Neural cell (in vitro differentiated cells): Measurements from ENCODE around the gene OR5D16. TPM values are rescaled to one million over a fixed set of nuclear protein-coding genes. Genes with fewer than 3 reads are reported as not detected.

Experiments
- H2AFZ ChIP-seq: fragments of 200-600, 300-800 bp; sonication (generic), shearing (Covaris generic); 2 replicates; pipeline ENCODE4 v1.6.0; 2014; ENCODE audit warnings: low read depth, mild to moderate bottlenecking, antibody characterized with exemption, low read length, moderate library complexity
- H3F3A ChIP-seq: fragments of 200-600 bp; shearing (Covaris generic); 2 replicates; pipeline ENCODE4 v1.6.1; 2016; ENCODE audit warnings: mild to moderate bottlenecking, moderate library complexity, mixed read lengths, antibody characterized with exemption, low read length; ENCODE audit not compliant: insufficient read depth, poor library complexity, severe bottlenecking
- H3K27ac ChIP-seq: fragments of 200-600, 300-800 bp; sonication (generic), shearing (Covaris generic); 2 replicates; pipeline ENCODE4 v1.5.1; 2014; ENCODE audit warnings: mild to moderate bottlenecking, low read length, moderate library complexity
- H3K27me3 ChIP-seq: fragments of 300-800, 200-600 bp; sonication (generic), shearing (Covaris generic); 2 replicates; pipeline ENCODE4 v1.6.0; 2014; ENCODE audit warnings: mild to moderate bottlenecking, low read depth, low read length, moderate library complexity; ENCODE audit not compliant: insufficient read depth
- H3K36me3 ChIP-seq: fragments of 300-800, 200-600 bp; sonication (generic), shearing (Covaris generic); 2 replicates; pipeline ENCODE4 v1.5.1; 2014; ENCODE audit warnings: mild to moderate bottlenecking, antibody characterized with exemption, low read length, moderate library complexity; ENCODE audit not compliant: insufficient read depth
- H3K4me2 ChIP-seq: fragments of 300-800, 200-600 bp; sonication (generic), shearing (Covaris generic); 2 replicates; pipeline ENCODE4 v1.6.0; 2014; ENCODE audit warnings: mild to moderate bottlenecking, low read length
- H3K4me3 ChIP-seq: fragments of 300-800, 200-600 bp; sonication (generic), shearing (Covaris generic); 2 replicates; pipeline ENCODE4 v1.5.1; 2014; ENCODE audit warnings: mild to moderate bottlenecking, low read length, moderate library complexity
- H3K79me2 ChIP-seq: fragments of 200-600 bp; shearing (Covaris generic); replicated peaks from 2 replicates; pipeline ENCODE4 v1.6.0; 2014; ENCODE audit warnings: mild to moderate bottlenecking, low read length, moderate library complexity; ENCODE audit not compliant: insufficient read depth
- H3K9ac ChIP-seq: fragments of 300-800, 200-600 bp; sonication (generic), shearing (Covaris generic); 2 replicates; pipeline ENCODE4 v1.6.1; 2016; ENCODE audit warnings: mild to moderate bottlenecking, low read length, mixed read lengths
- H3K9me2 ChIP-seq: fragments of 200-600 bp; shearing (Covaris generic); 2 replicates; pipeline ENCODE4 v1.6.1; 2016; ENCODE audit warnings: mild to moderate bottlenecking, low read length, mixed read lengths; ENCODE audit not compliant: insufficient read depth
- H3K9me3 ChIP-seq: fragments of 200-600, 300-800 bp; sonication (generic), shearing (Covaris generic); 2 replicates; pipeline ENCODE4 v1.6.1; 2016; ENCODE audit warnings: mild to moderate bottlenecking, mixed run types, low read length, moderate library complexity, mixed read lengths
- H4K20me1 ChIP-seq: fragments of 200-600 bp; shearing (Covaris generic); 2 replicates; pipeline ENCODE4 v1.6.1; 2016; ENCODE audit warnings: mild to moderate bottlenecking, mixed run types; ENCODE audit not compliant: insufficient read depth
- CTCF ChIP-seq: fragments of 450-650 bp; IDR thresholded peaks from 2 replicates; pipeline ENCODE4 v1.5.1; 2014; ENCODE audit warnings: antibody characterized with exemption, mild to moderate bottlenecking, moderate library complexity; ENCODE audit not compliant: poor library complexity, severe bottlenecking
- EP300 ChIP-seq: fragments of 450-650 bp; conservative IDR thresholded peaks from 2 replicates; pipeline ENCODE4 v1.6.1; 2014; ENCODE audit warnings: antibody characterized with exemption, mild to moderate bottlenecking, moderate library complexity; ENCODE audit not compliant: poor library complexity, severe bottlenecking
- EZH2 ChIP-seq: fragments of 200-600, 300-800 bp; shearing (Covaris generic), sonication (generic); IDR thresholded peaks from 2 replicates; pipeline ENCODE4 v1.6.1; 2014; ENCODE audit warnings: antibody characterized with exemption, low read length, borderline replicate concordance, mild to moderate bottlenecking; ENCODE audit not compliant: insufficient read depth, poor library complexity, severe bottlenecking
- MXI1 ChIP-seq: fragments of 450-650 bp; conservative IDR thresholded peaks from 2 replicates; pipeline ENCODE4 v1.6.1; 2014; ENCODE audit warnings: antibody characterized with exemption, mild to moderate bottlenecking; ENCODE audit not compliant: poor library complexity, severe bottlenecking
- POLR2AphosphoS5 ChIP-seq: IDR thresholded peaks from 2 replicates; pipeline ENCODE4 v1.6.1; 2012
- RAD21 ChIP-seq: fragments of 450-650 bp; conservative IDR thresholded peaks from 2 replicates; pipeline ENCODE4 v1.6.1; 2014; ENCODE audit warnings: antibody characterized with exemption, mild to moderate bottlenecking, moderate library complexity
- REST ChIP-seq: IDR thresholded peaks from 2 replicates; pipeline ENCODE4 v1.6.1; 2012; ENCODE audit warnings: borderline replicate concordance
- SMC3 ChIP-seq: fragments of 450-650 bp; conservative IDR thresholded peaks from 2 replicates; pipeline ENCODE4 v1.6.1; 2014; ENCODE audit warnings: antibody characterized with exemption, mild to moderate bottlenecking, moderate library complexity; ENCODE audit not compliant: poor library complexity
- TAF1 ChIP-seq: IDR thresholded peaks from 2 replicates; pipeline ENCODE4 v1.6.1; 2012; ENCODE audit warnings: low read depth
- polyA plus RNA-seq: library from polyadenylated mRNA; depleted of rRNA; stranded (reverse); fragments of >200 nt; gene quantifications from 2 replicates; pipeline ENCODE4 v1.2.3, GENCODE V29; 2014

Gene OR5D16
- polyA plus RNA-seq, 1 donor from 2014 or later = not detected

- Histone ChIP-seq H3F3A (no peaks in the 10 kb centered on the region), H3K79me2 (no peaks in the 10 kb centered on the region), H3K9me2 (no peaks in the 10 kb centered on the region), H3K36me3 (no peaks in the 10 kb centered on the region), H2AFZ (no peak within 1 kb of the TSS), H3K27me3 (no peaks in the 10 kb centered on the region), H3K9me3 (no peaks in the 10 kb centered on the region), H4K20me1 (no peaks in the 10 kb centered on the region), H3K4me2 (no peak within 1 kb of the TSS), H3K4me3 (no peak within 1 kb of the TSS), H3K27ac (no peak within 1 kb of the TSS), H3K9ac (no peak within 1 kb of the TSS)
- no peak for TF ChIP-seq SMC3
- no peak for TF ChIP-seq RAD21
- TF ChIP-seq TAF1 = no peak
- TF ChIP-seq POLR2AphosphoS5 = no peak
- TF ChIP-seq CTCF = no peak
- TF ChIP-seq EZH2 = no peak
- no peak for TF ChIP-seq MXI1
Observed at GRCh38 chr11:55795256-55795655, 43.3 kb upstream of the OR5D16 start, which contains the start of gene OR5D14. Gene OR5D14, plus strand, starts transcription at chr11:55795556. Its CDS starts 0 bp downstream, at chr11:55795556.

- no peak overlapping the region for H3K4me2 ChIP-seq
- H3K27ac ChIP-seq = no peak overlapping the region
- H3K9me2 ChIP-seq = no peaks in the 10 kb centered on the region
- no peaks in the 10 kb centered on the region for H3K36me3 ChIP-seq
- H4K20me1 ChIP-seq = no peaks in the 10 kb centered on the region
- H3K27me3 ChIP-seq = no peaks in the 10 kb centered on the region
- no peak overlapping the region for H3K9ac ChIP-seq
- no peaks in the 10 kb centered on the region for H3F3A ChIP-seq
- no peaks in the 10 kb centered on the region for H3K9me3 ChIP-seq
- no peak overlapping the region for H2AFZ ChIP-seq
- TF ChIP-seq TAF1 (no peak), SMC3 (no peak), RAD21 (no peak), EP300 (no peak), MXI1 (no peak), POLR2AphosphoS5 (no peak)
- no peak overlapping the region for H3K4me3 ChIP-seq
- H3K79me2 ChIP-seq = no peaks in the 10 kb centered on the region
Observed at GRCh38 chr11:55806248-55806647, 32.3 kb upstream of the OR5D16 start.

GRCh38 chr11:55811067-55811466 is 27.5 kb upstream of the OR5D16 start, which contains the start of gene OR5L1:
Gene OR5L1, plus strand, starts transcription at chr11:55811367. Its CDS starts 100 bp downstream, at chr11:55811467.
- H3K79me2 ChIP-seq = no peaks in the 10 kb centered on the region
- no peaks in the 10 kb centered on the region for H4K20me1 ChIP-seq
- TF ChIP-seq POLR2AphosphoS5 (no peak), EZH2 (no peak), CTCF (no peak), RAD21 (no peak), REST (no peak), SMC3 (no peak), TAF1 (no peak), MXI1 (no peak), EP300 (no peak)
- H3K9ac ChIP-seq = no peak within 1 kb of the TSS
- H3K4me3 ChIP-seq = no peak within 1 kb of the TSS
- no peak within 1 kb of the TSS for H2AFZ ChIP-seq
- no peaks in the 10 kb centered on the region for H3K9me2 ChIP-seq
- no peaks in the 10 kb centered on the region for H3K9me3 ChIP-seq
- no peaks in the 10 kb centered on the region for H3F3A ChIP-seq
- no peak within 1 kb of the TSS for H3K27ac ChIP-seq
- no peaks in the 10 kb centered on the region for H3K27me3 ChIP-seq
- H3K4me2 ChIP-seq = no peak within 1 kb of the TSS
- H3K36me3 ChIP-seq = no peaks in the 10 kb centered on the region
